ENCODE measurements around the gene STAT1.

The STAT1 gene

GRCh38 chr2:190981333-190981732 is 32.6 kb downstream of the STAT1 start:
- TF ChIP-seq ZFX (IDR thresholded peaks at IDR 0.05) (no peak), CTCF (conservative IDR thresholded peaks at IDR 0.05) (no peak)
- peak overlapping the region; percentile 68; the same call in 1 of the 2 replicates for H3K27ac ChIP-seq

GRCh38 chr2:190980630-190981209 is 33.3 kb downstream of the STAT1 start:
- H3K27ac ChIP-seq = peak overlapping the region; percentile 68
- TF ChIP-seq ZFX (IDR thresholded peaks at IDR 0.05) = no peak

GRCh38 chr2:190979906-190980629 is 33.9 kb downstream of the STAT1 start:
- no peak for TF ChIP-seq ZFX (IDR thresholded peaks at IDR 0.05)
- TF ChIP-seq CTCF (conservative IDR thresholded peaks at IDR 0.05) = no peak
- peak overlapping the region; percentile 68 for H3K27ac ChIP-seq

GRCh38 chr2:190978389-190979053 is 35.5 kb downstream of the STAT1 start:
- no peak for TF ChIP-seq CTCF (conservative IDR thresholded peaks at IDR 0.05)
- no peak overlapping the region for H3K27ac ChIP-seq

GRCh38 chr2:190977505-190977904 is 36.5 kb downstream of the STAT1 start:
- H3K27ac ChIP-seq = no peak overlapping the region
- TF ChIP-seq ZFX (IDR thresholded peaks at IDR 0.05) (no peak), CTCF (conservative IDR thresholded peaks at IDR 0.05) (no peak)

- no peak overlapping the region for H3K27ac ChIP-seq
- no peak for TF ChIP-seq ZFX (IDR thresholded peaks at IDR 0.05)
- no peak for TF ChIP-seq CTCF (conservative IDR thresholded peaks at IDR 0.05)
These were observed 37.5 kb downstream of the STAT1 start for GRCh38 chr2:190976521-190976920.

- H3K27ac ChIP-seq = no peak overlapping the region
- TF ChIP-seq CTCF (conservative IDR thresholded peaks at IDR 0.05) = no peak
- TF ChIP-seq ZFX (IDR thresholded peaks at IDR 0.05) = no peak
These were observed 39.2 kb downstream of the STAT1 start for GRCh38 chr2:190974629-190975361.

All from C4-2B (cell line).